GM12878 (cell line): ENCODE measurements around the gene TMEM186. TPM values are rescaled to one million over a fixed set of nuclear protein-coding genes. Genes with fewer than 3 reads are reported as not detected.

ENCODE experiments used
- ASH2L ChIP-seq: fragments of 300-600, 200-600 bp; sonication (generic); IDR thresholded peaks from 2 replicates; pipeline ENCODE4 v1.6.1; 2017; ENCODE audit warnings: low read depth, mild to moderate bottlenecking, borderline replicate concordance
- CBX3 ChIP-seq: fragments of 200-600 bp; sonication (generic); IDR thresholded peaks from 2 replicates; pipeline ENCODE4 v1.6.1; 2016; ENCODE audit warnings: low read depth, borderline replicate concordance
- CREB1 ChIP-seq: IDR thresholded peaks from 2 replicates; pipeline ENCODE4 v1.6.1; 2012; ENCODE audit warnings: low read depth, mild to moderate bottlenecking, inconsistent platforms
- EED ChIP-seq: sonication (generic); IDR thresholded peaks from 2 replicates; pipeline ENCODE4 v1.6.1; 2016; ENCODE audit warnings: antibody characterized with exemption, low read depth
- EZH2 ChIP-seq: IDR thresholded peaks from 2 replicates; pipeline ENCODE4 v1.6.1; 2012; ENCODE audit warnings: low read depth, mild to moderate bottlenecking, control low read depth, inconsistent platforms, low read length, borderline replicate concordance; ENCODE audit not compliant: control insufficient read depth
- HDAC6 ChIP-seq: fragments of 200-600 bp; sonication (generic); IDR thresholded peaks from one replicate; pipeline ENCODE4 v1.8.0; 2017; ENCODE audit warnings: antibody characterized with exemption; ENCODE audit not compliant: unreplicated experiment
- MEF2A ChIP-seq: IDR thresholded peaks from 2 replicates; pipeline ENCODE4 v1.6.1; 2011; ENCODE audit warnings: low read depth, mild to moderate bottlenecking, low read length, moderate library complexity; ENCODE audit not compliant: insufficient read depth
- NFXL1 ChIP-seq: fragments of 450-650 bp; IDR thresholded peaks from 2 replicates; pipeline ENCODE4 v1.6.1; 2017; ENCODE audit warnings: antibody characterized with exemption, mild to moderate bottlenecking, borderline replicate concordance
- NR2C2 ChIP-seq: IDR thresholded peaks from 2 replicates; pipeline ENCODE4 v1.6.1; 2011; ENCODE audit warnings: borderline replicate concordance, low read depth; ENCODE audit not compliant: control insufficient read depth, insufficient read length
- RAD21 ChIP-seq: IDR thresholded peaks from 2 replicates; pipeline ENCODE4 v1.6.1; 2011; ENCODE audit warnings: mild to moderate bottlenecking, low read depth, low read length, moderate library complexity; ENCODE audit not compliant: insufficient read depth
- RCOR1 ChIP-seq: conservative IDR thresholded peaks from 2 replicates; pipeline ENCODE4 v1.6.1; 2012; ENCODE audit warnings: low read depth, low read length, improper control_type of control experiment
- RELA ChIP-seq: fragments of 450-650 bp; IDR thresholded peaks from 2 replicates; pipeline ENCODE4 v1.8.0; 2014; ENCODE audit warnings: borderline replicate concordance; ENCODE audit not compliant: partially characterized antibody
- SMC3 ChIP-seq: IDR thresholded peaks from 2 replicates; pipeline ENCODE4 v1.6.1; 2011; ENCODE audit warnings: low read length, improper control_type of control experiment, borderline replicate concordance
- SREBF1 ChIP-seq: IDR thresholded peaks from 2 replicates; pipeline ENCODE4 v1.6.1; 2012; ENCODE audit warnings: mild to moderate bottlenecking, low read length
- ZNF217 ChIP-seq: fragments of 450-650 bp; IDR thresholded peaks from 2 replicates; pipeline ENCODE4 v1.6.1; 2017; ENCODE audit warnings: antibody characterized with exemption, mild to moderate bottlenecking
- polyA plus RNA-seq, 11 experiments: library from polyadenylated mRNA; depleted of rRNA in 4 of 11; unstranded in 6 of 11; stranded (reverse) in 5 of 11; fragments of >200 nt; fragmentation: Nextera tagmentation in 4 of 11; fragmentation: Illumina TruSeq in 1 of 11; extraction: Ambion mirVana in 4 of 11; extraction: Trizol in 1 of 11; gene quantifications; 1 replicate in 1 of 11; 2 replicates in 10 of 11; pipeline versions ENCODE4 v1.2.1 to v1.2.3, GENCODE V29; 2011 to 2016; ENCODE audit warnings: inconsistent platforms in 2 of 11, missing spikeins in 2 of 11, low read depth in 1 of 11
- total RNA-seq, 4 experiments: library from RNA; depleted of rRNA in 3 of 4; stranded (reverse); fragments of >200 nt in 3 of 4; fragmentation: Illumina TruSeq in 1 of 4; extraction: Trizol in 1 of 4; gene quantifications; 2 replicates each; pipeline versions ENCODE4 v1.2.1 to v1.2.3, GENCODE V29; 2013 to 2021
- TF ChIP-seq, protein P1 (sequence below): IDR thresholded peaks from 2 replicates; pipeline ENCODE4 v1.6.1; 2012; ENCODE audit warnings: mild to moderate bottlenecking, low read depth, low read length
- TF ChIP-seq, protein P2 (sequence below): fragments of 450-650 bp; IDR thresholded peaks from 2 replicates; pipeline ENCODE4 v1.6.1; 2017; ENCODE audit warnings: low read depth, mild to moderate bottlenecking, moderate library complexity
- TF ChIP-seq, protein P3 (sequence below): IDR thresholded peaks from 2 replicates; pipeline ENCODE4 v1.6.1; 2012; ENCODE audit warnings: low read depth, low read length, improper control_type of control experiment
- TF ChIP-seq, protein P4 (sequence below): IDR thresholded peaks from 2 replicates; pipeline ENCODE4 v1.6.1; 2011; ENCODE audit warnings: low read depth, mild to moderate bottlenecking, low read length, moderate library complexity, borderline replicate concordance; ENCODE audit errors: extremely low read depth
- TF ChIP-seq, protein P5 (sequence below), 3 experiments: IDR thresholded peaks in 2 of 3; conservative IDR thresholded peaks in 1 of 3; 2 replicates each; pipeline ENCODE4 v1.5.1; 2011; ENCODE audit warnings: low read depth in 3 of 3, low read length in 3 of 3, mild to moderate bottlenecking in 3 of 3, control low read depth in 2 of 3, moderate library complexity in 2 of 3, inconsistent platforms in 1 of 3, mixed read lengths in 1 of 3; ENCODE audit not compliant: control insufficient read depth in 2 of 3, insufficient read depth in 1 of 3; ENCODE audit errors: extremely low read depth in 1 of 3

The TMEM186 gene
- total and polyA plus RNA-seq, 10 of the 15 experiments (the other 5 are each of a cell fraction or from before 2014, with no cell fraction given), result 10.6 to 28.9 (median 17.0) TPM

DNA sequence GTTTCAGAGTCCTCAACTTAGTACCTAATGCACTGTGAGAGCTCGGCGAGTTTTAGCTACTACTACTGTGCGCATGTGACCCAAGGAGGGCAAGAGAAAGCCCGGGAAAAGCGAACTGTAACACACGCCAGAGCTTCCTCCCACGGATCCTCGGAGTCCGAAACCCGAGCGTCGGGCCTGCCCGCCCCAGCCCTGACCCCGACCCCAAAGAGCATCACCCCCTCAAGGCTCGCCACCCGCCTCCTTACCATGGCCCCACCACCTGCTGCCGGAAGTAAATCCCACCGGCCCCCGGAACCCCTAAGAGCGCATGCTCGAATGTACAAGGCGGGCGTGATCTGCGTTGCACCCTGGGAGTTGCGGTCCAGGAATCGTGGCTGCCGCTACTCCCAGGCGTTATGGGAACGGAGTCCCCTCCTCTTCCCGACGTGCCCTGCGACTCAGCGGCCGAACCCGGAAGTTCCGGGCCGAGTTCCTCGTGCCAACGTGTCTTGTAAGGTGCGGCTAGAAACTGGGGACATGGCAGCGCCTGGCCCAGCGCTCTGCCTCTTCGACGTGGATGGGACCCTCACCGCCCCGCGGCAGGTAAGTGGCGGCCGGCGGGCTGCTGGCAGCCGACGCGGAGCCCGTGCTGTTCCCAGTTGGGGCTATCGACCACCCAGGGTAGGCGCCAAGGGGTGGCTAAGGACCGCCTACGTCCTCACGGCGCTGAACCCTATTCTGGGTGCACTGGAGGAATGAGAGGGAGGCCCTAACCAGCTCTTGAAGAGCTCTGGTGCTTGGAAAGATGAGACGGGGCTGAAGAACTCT, at the start of gene TMEM186, which contains the start of gene PMM2 (continued):
- TF ChIP-seq, protein P1, sequence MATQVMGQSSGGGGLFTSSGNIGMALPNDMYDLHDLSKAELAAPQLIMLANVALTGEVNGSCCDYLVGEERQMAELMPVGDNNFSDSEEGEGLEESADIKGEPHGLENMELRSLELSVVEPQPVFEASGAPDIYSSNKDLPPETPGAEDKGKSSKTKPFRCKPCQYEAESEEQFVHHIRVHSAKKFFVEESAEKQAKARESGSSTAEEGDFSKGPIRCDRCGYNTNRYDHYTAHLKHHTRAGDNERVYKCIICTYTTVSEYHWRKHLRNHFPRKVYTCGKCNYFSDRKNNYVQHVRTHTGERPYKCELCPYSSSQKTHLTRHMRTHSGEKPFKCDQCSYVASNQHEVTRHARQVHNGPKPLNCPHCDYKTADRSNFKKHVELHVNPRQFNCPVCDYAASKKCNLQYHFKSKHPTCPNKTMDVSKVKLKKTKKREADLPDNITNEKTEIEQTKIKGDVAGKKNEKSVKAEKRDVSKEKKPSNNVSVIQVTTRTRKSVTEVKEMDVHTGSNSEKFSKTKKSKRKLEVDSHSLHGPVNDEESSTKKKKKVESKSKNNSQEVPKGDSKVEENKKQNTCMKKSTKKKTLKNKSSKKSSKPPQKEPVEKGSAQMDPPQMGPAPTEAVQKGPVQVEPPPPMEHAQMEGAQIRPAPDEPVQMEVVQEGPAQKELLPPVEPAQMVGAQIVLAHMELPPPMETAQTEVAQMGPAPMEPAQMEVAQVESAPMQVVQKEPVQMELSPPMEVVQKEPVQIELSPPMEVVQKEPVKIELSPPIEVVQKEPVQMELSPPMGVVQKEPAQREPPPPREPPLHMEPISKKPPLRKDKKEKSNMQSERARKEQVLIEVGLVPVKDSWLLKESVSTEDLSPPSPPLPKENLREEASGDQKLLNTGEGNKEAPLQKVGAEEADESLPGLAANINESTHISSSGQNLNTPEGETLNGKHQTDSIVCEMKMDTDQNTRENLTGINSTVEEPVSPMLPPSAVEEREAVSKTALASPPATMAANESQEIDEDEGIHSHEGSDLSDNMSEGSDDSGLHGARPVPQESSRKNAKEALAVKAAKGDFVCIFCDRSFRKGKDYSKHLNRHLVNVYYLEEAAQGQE, result no peak
- TF ChIP-seq SREBF1 (0 out of 2 replicates have a peak, but pooled peaks have one; percentile 36), ZNF217 (no peak), CBX3 (no peak), EZH2 (no peak), RELA (no peak), NR2C2 (no peak), EED (no peak), NFXL1 (no peak), CREB1 (peak; percentile 73; the same call in 1 of the 2 replicates), SMC3 (no peak), ASH2L (no peak), RAD21 (no peak), RCOR1 (no peak), HDAC6 (no peak), MEF2A (no peak)
- TF ChIP-seq, protein P2, sequence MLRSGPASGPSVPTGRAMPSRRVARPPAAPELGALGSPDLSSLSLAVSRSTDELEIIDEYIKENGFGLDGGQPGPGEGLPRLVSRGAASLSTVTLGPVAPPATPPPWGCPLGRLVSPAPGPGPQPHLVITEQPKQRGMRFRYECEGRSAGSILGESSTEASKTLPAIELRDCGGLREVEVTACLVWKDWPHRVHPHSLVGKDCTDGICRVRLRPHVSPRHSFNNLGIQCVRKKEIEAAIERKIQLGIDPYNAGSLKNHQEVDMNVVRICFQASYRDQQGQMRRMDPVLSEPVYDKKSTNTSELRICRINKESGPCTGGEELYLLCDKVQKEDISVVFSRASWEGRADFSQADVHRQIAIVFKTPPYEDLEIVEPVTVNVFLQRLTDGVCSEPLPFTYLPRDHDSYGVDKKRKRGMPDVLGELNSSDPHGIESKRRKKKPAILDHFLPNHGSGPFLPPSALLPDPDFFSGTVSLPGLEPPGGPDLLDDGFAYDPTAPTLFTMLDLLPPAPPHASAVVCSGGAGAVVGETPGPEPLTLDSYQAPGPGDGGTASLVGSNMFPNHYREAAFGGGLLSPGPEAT, result 0 out of 2 replicates have a peak, but pooled peaks have one; percentile 55
- TF ChIP-seq, protein P3, sequence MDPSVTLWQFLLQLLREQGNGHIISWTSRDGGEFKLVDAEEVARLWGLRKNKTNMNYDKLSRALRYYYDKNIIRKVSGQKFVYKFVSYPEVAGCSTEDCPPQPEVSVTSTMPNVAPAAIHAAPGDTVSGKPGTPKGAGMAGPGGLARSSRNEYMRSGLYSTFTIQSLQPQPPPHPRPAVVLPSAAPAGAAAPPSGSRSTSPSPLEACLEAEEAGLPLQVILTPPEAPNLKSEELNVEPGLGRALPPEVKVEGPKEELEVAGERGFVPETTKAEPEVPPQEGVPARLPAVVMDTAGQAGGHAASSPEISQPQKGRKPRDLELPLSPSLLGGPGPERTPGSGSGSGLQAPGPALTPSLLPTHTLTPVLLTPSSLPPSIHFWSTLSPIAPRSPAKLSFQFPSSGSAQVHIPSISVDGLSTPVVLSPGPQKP, result peak; percentile 78; the same call in 1 of the 2 replicates
- TF ChIP-seq, protein P4, sequence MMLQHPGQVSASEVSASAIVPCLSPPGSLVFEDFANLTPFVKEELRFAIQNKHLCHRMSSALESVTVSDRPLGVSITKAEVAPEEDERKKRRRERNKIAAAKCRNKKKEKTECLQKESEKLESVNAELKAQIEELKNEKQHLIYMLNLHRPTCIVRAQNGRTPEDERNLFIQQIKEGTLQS, result no peak
- TF ChIP-seq, protein P5, sequence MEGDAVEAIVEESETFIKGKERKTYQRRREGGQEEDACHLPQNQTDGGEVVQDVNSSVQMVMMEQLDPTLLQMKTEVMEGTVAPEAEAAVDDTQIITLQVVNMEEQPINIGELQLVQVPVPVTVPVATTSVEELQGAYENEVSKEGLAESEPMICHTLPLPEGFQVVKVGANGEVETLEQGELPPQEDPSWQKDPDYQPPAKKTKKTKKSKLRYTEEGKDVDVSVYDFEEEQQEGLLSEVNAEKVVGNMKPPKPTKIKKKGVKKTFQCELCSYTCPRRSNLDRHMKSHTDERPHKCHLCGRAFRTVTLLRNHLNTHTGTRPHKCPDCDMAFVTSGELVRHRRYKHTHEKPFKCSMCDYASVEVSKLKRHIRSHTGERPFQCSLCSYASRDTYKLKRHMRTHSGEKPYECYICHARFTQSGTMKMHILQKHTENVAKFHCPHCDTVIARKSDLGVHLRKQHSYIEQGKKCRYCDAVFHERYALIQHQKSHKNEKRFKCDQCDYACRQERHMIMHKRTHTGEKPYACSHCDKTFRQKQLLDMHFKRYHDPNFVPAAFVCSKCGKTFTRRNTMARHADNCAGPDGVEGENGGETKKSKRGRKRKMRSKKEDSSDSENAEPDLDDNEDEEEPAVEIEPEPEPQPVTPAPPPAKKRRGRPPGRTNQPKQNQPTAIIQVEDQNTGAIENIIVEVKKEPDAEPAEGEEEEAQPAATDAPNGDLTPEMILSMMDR (IDR thresholded peaks at IDR 0.05 in 2 of 3, conservative IDR thresholded peaks at IDR 0.05 in 1 of 3; ENCODE audit: control insufficient read depth in 2 of 3, extremely low read depth in 1 of 3, insufficient read depth in 1 of 3, low read depth in 3 of 3, low read length in 3 of 3), result no peak
